Caki2 (cell line): ENCODE data around the gene TRIML1. TPM values are rescaled to one million over a fixed set of nuclear protein-coding genes. Genes with fewer than 3 reads are reported as not detected.

Experiments used
- DNase-seq: peaks from one replicate; pipeline ENCODE4 v3.0.0-alpha.2; 2015; ENCODE audit warnings: low read depth
- in situ Hi-C: cut with HindIII; loops from 2 replicates; pipeline ENCODE4 v1.10.0; 2016; ENCODE audit warnings: low sequenced_read_pairs, low pct_unique_long_range_greater_than_20kb, mixed read lengths
- total RNA-seq: library from RNA; depleted of rRNA; stranded (reverse); fragments of >200 nt; shearing (Covaris generic); gene quantifications from 2 replicates; pipeline ENCODE4 v1.2.3, GENCODE V29; 2014; ENCODE audit warnings: low replicate concordance; rRNA removed

Gene TRIML1, protein sequence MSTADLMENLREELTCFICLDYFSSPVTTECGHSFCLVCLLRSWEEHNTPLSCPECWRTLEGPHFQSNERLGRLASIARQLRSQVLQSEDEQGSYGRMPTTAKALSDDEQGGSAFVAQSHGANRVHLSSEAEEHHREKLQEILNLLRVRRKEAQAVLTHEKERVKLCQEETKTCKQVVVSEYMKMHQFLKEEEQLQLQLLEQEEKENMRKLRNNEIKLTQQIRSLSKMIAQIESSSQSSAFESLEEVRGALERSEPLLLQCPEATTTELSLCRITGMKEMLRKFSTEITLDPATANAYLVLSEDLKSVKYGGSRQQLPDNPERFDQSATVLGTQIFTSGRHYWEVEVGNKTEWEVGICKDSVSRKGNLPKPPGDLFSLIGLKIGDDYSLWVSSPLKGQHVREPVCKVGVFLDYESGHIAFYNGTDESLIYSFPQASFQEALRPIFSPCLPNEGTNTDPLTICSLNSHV
- total RNA-seq = not detected in 2 replicates

DNA sequence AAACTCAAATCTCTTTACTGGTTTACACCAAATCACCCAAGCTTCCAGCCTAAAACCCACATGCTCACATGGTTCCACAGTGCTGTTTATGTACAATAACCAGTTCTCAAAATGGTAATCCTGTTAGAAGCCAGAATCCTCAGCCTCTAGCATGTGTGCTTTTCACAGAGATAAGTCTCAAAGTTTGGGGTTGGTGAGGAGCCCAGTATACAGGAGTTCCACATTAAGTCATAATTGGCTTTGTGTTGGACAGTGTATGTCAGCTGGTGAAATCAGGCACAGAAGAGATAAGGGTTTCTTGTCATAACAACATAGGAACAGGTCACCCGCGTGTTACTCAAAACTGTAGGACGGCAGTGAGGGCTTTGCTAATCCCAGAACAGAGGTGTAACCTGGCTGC, at the start of gene TRIML1:
TSS of gene TRIML1 (plus strand) at position 301 of the 400 bp plus-strand sequence. CDS start 118 bp downstream, outside the sequence.
- DNase-seq = no peak
- in situ Hi-C loops = no loop called here

DNA sequence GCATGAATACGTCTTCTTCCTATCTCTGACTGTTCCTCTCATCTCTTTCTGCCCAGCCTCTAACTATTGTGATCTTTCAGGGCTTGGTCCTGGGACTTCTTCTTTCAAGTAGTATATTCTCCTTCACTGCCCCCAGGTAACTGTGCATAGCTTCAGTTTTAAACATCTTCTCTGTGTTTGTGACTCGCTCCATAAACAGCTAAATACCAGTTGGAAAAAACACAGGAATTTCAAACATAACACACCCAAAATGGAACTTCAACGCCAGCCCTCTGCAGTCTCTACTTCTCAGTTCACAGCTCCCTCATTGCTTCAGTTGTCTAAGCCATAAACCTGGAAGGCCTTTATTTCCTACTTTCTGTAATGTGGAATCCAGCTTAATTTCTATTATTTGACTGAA, 46.4 kb upstream of the TRIML1 start:
- in situ Hi-C loops = no loop called here

DNA sequence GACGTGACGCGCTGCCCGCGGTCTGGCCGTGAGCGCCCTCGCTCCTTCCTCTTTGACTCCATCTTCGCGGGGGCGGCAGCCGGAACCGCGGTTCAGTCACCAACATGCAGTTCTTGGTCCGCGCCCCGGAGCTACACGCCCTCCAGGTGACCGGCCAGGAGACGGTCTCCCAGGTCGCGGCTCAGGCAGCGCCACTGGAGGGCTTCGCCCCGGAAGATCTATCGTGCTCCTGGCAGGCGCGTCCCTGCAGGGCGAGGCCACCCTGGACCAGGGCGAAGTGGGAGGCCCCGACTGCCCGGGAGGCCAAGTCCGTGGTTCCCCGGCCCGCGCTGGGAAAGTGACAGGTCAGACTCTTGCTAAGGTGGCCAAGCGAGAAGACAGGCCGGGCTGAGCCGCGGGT, 32.8 kb upstream of the TRIML1 start:
- DNase-seq = no peak
- in situ Hi-C loops = no loop called here

More for the DNA sequence above, 46.4 kb upstream of the TRIML1 start:
- DNase-seq = no peak

DNA sequence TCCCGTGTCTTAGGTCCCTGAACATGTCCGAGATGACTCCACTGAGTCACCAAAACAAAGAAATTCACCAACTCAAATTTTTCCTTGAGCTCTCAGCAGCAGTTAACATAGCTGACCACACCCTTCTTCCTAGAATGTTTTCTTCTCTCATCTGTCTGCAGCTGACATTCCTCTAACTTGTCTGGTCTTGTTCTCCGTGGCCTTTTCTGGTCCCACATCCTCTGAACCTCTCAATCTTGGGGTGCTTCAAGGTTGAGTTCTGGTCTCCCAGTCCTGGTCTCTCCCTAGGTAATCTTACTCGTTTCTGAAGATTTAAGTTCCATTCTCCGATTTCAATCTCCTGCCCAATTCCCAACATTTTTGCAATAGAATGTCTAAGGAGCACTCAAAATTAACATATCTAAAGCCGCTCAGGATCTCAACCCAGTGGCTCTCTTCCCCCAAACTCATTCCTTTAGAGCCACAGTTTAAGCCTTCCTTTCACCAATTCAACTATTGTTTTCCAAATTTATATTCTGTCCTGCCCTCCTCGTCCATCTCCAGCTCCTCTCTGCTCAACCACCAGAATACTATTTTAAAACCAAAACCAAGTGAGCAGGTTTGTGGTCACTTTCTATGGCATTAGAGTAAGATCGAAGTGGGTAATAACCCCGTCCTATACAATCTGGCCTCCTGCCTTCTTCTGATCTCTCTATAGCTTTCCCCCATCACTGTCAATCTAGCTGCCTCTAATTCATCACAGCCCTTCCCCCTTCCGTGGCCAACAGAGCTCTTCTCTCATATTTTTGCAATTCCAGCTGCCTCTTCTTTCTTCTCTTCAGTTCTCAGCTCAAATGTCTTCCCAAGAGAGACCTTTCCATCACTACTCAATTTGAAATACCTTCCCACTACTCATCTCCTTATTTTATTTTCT, 31.1 kb upstream of the TRIML1 start:
- in situ Hi-C loops = no loop called here
- no peak for DNase-seq

DNA sequence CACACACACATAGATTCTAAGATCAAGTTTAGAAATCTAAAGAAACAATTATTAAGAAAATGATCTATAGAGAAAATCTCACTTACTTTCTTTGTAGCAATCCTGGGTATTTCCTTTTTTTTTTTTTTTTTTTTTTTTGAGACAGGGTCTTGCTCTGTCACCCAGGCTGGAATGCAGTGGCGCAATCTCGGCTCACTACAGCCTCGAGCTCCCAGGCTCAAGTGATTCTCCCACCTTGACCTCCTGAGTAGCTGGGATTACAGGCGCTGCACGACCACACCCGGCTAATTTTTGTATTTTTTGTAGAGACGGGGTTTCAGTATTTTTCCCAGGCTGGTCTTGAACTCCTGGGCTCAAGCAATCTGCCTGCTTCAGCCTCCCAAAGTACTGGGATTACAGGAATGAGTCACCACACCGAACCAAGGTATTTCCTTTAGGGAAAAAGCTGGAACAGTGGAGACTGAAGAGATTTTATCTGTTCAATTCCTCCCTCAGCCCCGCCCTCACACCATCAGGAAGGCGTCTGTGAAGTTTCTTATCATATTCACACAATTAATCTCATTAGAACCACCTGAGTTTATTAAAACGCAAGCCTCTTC, 30.0 kb upstream of the TRIML1 start, which contains the start of gene TRIML2:
TSS of gene TRIML2 (minus strand) at position 447 of the 599 bp plus-strand sequence. CDS start 4,235 bp downstream, outside the sequence.
- no peak for DNase-seq
- in situ Hi-C loops = no loop called here

DNA sequence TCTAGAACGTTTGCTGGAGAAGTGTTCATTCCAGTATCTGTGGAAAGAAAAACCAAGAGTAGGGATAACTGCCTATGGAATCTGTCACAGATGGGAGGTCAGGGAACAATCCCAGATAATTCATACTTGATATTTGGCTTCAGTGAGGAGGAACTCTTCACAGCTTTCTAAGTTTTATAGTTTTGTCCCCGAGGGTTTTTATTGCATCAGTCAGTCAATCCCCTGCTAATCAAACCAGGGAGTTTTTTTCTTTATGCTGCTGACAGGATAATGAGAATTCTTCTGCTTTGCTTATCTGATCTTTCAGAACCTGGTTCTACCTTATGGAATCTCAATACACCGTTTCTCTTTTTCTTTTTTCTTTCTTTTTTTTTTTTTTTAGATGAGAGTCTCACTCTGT, 29.2 kb upstream of the TRIML1 start:
- no peak for DNase-seq
- in situ Hi-C loops = no loop called here

DNA sequence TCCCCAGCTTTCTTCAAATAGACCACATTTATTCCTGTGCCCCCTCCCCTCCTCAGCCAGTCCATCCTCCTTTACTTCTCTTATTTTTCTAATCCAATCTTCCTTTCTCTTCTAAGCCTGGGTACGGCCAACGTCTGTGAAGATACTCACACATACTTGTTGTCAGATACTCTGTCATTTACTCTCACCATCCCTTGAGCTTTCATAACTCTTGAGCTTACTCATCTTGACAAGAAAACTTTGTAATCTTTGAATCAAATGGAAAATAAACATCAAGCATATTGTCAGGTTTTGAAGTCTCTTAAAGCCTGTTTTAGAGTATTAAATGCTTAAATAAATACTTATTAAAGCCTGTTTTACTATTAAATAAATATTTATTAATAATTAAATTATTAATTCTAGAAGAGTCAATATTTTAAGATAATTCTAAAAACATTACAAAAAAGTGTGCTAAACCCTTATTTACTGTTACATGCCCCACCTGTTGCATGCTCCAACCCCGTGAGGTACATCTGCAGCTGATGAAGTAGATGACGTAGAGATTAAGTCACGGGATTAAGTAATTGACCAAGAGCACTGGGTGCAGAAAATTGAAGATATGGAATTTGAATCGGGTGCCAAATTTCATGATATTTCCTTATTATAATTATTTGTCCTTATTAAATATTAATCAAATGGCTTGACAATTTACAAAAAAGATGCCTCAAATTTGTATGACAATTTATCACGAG, 28.3 kb upstream of the TRIML1 start:
- in situ Hi-C loops = no loop called here
- no peak for DNase-seq

DNA sequence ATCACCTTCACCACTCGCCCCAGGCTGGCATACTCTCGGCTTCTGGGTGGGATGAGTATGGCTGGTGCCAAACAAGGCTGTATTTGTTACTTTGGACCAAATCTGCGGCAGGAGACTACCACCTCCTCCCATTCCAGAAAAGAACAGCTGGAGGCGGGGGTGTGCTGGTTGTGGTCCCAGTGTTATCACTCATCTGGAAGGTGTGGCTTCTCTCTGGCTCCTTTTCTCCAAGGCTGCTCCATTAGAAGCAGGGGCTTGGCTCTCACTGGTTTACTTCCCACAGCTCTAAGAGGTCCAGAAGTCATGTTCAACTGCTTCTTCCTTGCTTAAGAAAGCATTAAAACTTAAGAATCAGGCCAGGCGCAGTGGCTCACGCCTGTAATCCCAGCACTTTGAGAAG, 27.3 kb upstream of the TRIML1 start:
- in situ Hi-C loops = no loop called here
- no peak for DNase-seq

DNA sequence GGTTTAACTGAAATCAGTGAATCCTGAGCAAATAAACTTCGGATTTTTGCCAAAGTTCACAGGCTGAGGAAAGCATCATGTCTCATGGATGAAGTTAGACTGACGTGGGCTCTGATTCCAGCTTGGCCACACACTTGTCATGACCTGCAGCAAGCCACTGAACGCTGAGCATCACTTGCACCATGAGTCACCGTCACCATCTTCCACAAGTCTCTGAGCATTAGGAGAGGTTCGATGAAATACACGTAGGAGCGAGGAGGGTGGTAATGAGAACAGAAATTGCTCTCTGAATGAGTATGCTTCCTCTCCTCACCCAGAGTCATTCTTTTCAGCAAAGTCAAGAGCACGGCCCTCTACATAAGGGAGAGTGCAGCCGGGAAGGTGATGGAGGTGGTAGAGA, 26.1 kb upstream of the TRIML1 start:
- in situ Hi-C loops = no loop called here
- no peak for DNase-seq

DNA sequence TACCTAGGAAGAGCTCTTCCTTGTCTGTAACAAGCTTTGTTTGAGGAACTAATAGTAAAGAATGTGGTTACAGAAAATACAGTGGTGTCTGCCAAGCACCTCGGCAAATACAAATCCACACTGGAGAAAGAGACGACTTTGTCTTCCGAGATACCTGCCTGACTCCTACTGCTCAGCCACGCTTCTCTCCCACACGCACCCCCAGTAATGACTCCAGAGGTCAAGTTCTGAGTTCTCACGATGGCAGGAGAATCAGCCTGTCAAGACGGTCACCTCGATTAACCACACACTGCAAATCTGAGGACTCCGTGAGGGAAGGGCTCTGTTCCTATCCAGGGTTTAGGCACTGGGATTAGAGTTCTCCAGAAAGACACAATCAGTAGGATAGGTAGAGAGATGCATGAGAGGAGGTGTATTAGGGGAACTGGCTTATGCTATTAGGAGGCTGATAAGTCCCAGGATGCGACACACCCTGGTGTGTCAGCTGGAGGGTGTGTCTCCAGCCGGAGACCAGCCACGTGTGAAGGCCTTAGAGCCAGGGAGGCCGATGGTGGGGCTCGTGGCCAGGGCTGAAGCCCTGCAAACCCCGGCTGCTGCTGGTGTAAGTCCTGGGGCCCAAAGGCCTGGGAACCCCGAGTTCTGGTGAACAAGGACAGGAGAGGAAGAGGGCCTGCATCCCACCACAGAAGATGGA, 21.5 kb upstream of the TRIML1 start:
- no peak for DNase-seq
- in situ Hi-C loops = no loop called here

DNA sequence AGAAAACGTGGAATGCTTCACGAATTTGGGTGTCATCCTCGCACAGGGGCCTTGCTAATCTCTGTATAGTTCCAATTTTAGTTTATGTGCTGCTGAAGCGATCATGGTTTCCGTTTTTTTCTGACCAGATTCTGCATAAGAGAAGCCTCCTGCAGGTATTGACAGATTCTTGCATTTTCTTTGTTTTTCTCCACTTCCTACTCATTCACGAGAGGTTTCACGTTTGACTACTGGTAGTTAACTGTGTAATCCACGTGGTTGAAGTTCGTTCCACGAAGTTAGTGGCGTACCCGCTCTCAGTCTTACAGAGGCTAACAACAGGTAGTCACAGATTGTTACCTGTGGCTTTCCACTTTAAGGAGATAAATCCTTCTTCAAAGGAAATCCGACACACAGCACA, 17.7 kb upstream of the TRIML1 start:
- DNase-seq = no peak
- in situ Hi-C loops = no loop called here

DNA sequence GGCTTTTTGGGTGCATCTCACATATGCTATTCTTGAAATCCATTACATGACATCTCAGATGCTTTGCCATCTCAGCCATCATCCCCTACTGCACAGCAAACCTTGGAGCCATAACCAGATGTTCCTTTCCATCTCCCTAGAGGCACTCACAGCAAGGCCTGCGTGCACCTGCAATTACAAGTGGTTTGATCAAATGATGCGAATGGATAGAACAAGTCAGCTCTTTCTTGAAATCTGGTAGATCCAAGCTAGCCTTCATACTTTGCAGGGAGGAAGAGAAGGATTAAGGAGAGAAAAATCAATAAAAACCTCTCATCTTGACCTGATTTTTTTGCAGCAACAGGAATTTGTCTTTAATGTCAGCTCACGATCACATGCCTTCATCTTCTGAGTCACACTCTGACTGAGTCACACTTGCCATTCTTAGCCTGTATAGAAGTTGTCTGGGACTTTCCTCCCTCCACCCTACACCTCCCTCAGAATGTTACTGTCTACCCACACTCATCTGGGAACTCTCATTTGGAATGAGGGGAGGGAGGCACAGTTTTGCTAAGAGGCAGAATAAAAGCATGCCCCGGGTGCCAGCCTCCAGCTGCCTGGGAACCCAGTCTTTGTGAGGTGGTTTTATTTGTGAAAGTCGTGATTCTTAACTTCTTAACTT, 11.9 kb upstream of the TRIML1 start:
- in situ Hi-C loops = no loop called here
- peak; percentile 88 for DNase-seq

DNA sequence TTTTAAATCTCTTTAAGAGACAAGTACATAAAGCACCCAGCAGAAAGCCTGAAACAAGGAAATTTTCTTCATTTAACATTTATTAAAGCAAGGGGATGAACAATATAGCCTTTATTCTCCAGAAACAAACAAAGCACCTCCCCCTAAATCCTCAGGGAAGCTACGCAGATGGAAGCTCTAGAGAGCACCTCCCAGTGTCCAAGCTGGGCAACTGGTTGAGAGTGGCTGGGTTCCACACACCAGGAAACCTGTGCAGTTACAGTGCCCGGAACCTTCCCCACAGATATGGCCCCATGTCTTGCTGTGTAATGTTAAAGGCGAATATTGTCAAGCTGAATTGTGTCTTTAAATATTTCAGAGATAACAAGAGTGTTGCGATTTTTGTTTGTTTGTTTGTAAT, 8.9 kb upstream of the TRIML1 start:
- no peak for DNase-seq
- in situ Hi-C loops = no loop called here

DNA sequence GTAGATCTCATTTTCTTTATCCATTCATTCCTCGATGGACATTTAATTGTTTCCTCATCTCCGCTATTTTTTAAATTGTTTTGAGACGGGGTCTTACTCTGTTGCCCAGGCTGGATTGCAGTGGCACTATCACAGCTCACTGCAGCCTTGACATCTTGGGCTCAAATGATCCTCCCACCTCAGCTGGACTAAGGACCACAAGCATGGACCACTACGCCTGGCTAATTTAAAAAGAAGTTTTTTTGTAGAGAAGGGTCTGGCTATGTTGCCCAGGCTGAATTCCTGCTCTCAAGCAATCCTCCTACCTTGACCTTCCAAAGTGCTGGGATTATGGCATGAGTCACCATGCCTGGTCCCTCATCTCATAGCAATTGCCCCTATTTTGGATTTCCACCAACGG, 7.0 kb upstream of the TRIML1 start:
- in situ Hi-C loops = no loop called here
- DNase-seq = no peak

DNA sequence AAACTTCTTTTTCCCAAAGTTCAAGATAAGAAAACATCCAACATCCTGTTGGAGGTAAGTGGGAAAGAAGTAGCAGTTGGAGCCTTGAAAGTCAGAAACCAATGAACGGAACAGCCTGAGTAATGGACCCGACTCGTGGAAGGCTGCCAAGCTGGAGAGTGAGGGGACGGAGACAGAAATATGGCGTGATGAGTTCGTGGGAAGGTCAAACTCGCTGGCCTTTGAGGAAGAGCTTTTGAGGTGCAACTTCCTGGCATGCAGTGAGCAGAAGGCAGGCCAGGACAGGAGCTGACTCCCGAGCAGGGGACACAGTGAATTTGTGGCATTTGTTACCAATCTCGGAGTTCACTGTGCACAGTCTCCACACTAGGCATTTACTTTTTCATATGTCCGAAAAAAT, 1.0 kb upstream of the TRIML1 start:
- in situ Hi-C loops = no loop called here
- no peak for DNase-seq

DNA sequence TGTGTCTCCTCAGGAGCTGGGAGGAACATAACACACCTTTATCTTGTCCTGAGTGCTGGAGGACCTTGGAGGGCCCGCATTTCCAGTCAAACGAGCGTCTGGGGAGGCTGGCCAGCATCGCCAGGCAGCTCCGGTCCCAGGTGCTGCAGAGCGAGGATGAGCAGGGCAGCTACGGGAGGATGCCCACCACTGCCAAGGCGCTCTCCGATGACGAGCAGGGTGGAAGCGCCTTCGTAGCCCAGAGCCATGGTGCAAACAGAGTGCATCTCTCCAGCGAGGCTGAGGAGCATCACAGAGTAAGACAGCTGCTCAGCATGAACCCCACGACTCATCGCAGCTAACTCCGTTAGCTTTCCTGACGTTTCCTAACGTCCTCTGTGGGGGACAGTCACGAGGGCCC, 430 bp downstream of the TRIML1 start:
- in situ Hi-C loops = no loop called here
- DNase-seq = no peak

DNA sequence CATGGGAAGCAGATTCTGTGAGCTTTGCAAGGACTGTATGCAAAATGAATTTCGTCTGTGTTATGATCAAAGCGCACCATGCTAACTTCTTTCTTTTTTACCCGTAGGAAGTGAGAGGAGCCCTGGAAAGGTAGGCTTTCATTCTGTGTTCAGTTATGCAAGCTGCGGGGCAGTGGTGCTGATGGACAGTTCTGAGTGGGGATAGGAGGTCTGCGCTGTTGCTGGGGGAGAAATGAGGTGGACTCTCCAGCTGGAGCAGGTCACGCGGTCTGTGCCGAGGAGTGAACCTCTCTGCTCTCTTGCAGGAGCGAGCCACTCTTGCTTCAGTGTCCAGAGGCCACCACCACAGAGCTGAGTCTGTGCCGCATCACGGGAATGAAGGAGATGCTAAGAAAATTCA, 4.5 kb downstream of the TRIML1 start:
- in situ Hi-C loops = no loop called here

More for the DNA sequence above, 4.5 kb downstream of the TRIML1 start:
- no peak for DNase-seq
